Measurements from ENCODE around the gene C9orf153.

DNA sequence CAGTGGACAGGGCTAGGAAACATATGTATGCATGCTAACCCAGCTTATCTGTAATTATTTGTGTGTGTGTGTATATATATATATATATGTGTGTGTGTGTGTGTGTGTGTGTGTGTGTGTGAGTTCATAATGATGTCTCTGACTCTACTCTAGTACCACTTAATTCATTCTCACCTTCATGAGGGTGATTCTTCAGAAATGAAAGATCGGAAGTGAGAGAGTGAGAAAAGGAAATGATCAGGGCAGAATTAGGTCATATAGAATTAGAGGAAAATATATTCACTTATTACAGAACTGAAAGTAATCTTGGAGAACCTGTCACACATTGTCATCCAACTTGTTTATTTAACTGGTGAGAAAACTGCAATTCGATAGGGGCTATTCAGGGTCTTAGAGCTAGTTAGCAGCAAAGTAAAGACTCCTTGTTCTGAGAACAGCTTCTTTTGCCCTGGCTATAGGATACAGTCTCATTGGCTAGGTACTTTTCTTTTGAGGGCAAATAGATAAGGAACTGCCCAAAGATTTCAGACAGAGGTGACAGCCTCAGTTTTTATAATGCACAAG lies 58.8 kb downstream of the C9orf153 start:
- TF ChIP-seq EZH2 (IDR thresholded peaks at IDR 0.05; ENCODE audit: borderline replicate concordance) (no peak), CTCF (IDR thresholded peaks at IDR 0.05; ENCODE audit: poor library complexity) (no peak)

Measured in hepatocyte (in vitro differentiated cells).